OCI-LY7 (cell line): ENCODE results near the gene DTNB.

Source experiments
- EZH2phosphoT487 ChIP-seq: fragments of 200-600 bp; sonication (generic); IDR thresholded peaks from 2 replicates; pipeline ENCODE4 v1.6.1; 2018; ENCODE audit warnings: low read depth, borderline replicate concordance, mild to moderate bottlenecking, mixed run types, antibody characterized with exemption, low read length, moderate library complexity, mixed read lengths
- TF ChIP-seq, protein P1 (sequence below): fragments of 200-600 bp; sonication (generic); conservative IDR thresholded peaks from 2 replicates; pipeline ENCODE4 v1.5.1; 2014; ENCODE audit warnings: mild to moderate bottlenecking, antibody characterized with exemption, low read length, moderate library complexity, mixed read lengths

DNA sequence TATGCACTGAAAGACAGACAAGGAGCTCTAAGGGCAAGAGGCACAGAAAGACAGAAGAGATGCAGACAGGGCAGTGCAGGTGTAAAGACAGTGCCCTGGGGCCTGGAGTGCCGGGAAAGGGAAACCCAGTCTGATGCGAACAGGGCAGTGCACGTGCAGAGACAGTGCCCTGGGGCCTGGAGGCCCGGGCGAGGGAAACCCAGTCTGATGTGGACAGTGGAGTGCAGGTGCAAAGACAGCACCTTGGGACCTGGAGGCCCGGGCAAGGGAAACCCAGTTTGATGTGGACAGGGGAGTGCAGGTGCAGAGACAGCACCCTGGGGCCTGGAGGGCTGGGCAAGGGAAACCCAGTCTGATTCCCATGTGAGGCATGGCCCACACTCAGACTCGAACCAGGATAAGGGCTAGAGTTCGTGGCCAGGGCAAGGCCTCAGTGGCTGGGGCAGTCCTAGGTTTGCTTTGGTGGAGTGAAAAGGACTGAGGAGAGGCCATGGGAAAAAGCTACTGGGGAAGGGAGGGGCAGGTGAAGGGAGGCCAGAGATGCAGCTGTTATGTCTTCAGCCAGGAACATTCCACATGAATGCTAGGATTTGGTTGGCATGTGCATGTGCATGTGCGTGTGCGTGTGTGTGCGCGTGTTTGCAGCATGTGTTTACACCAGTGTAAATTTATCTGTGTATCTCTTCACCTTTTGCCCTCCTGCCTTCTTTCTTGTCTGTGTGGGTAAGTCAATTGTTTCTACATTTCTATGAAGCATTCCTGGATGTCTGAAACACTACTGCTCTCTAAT, 292.6 kb downstream of the DTNB start:
- TF ChIP-seq, protein P1, sequence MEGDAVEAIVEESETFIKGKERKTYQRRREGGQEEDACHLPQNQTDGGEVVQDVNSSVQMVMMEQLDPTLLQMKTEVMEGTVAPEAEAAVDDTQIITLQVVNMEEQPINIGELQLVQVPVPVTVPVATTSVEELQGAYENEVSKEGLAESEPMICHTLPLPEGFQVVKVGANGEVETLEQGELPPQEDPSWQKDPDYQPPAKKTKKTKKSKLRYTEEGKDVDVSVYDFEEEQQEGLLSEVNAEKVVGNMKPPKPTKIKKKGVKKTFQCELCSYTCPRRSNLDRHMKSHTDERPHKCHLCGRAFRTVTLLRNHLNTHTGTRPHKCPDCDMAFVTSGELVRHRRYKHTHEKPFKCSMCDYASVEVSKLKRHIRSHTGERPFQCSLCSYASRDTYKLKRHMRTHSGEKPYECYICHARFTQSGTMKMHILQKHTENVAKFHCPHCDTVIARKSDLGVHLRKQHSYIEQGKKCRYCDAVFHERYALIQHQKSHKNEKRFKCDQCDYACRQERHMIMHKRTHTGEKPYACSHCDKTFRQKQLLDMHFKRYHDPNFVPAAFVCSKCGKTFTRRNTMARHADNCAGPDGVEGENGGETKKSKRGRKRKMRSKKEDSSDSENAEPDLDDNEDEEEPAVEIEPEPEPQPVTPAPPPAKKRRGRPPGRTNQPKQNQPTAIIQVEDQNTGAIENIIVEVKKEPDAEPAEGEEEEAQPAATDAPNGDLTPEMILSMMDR, result no peak
- TF ChIP-seq EZH2phosphoT487, result no peak
